Neural cell (in vitro differentiated cells): ENCODE results near the gene GAGE12F.
"Not testable (repeated sequence)": the region's sequence is repeated elsewhere in the genome, so short reads cannot be mapped to it uniquely, and the experiment has no call there.

Experiments used
- EP300 ChIP-seq: fragments of 450-650 bp; conservative IDR thresholded peaks from 2 replicates; pipeline ENCODE4 v1.6.1; 2014; ENCODE audit warnings: antibody characterized with exemption, mild to moderate bottlenecking, moderate library complexity; ENCODE audit not compliant: poor library complexity, severe bottlenecking
- EZH2 ChIP-seq: fragments of 200-600, 300-800 bp; shearing (Covaris generic), sonication (generic); IDR thresholded peaks from 2 replicates; pipeline ENCODE4 v1.6.1; 2014; ENCODE audit warnings: antibody characterized with exemption, low read length, borderline replicate concordance, mild to moderate bottlenecking; ENCODE audit not compliant: insufficient read depth, poor library complexity, severe bottlenecking
- MXI1 ChIP-seq: fragments of 450-650 bp; conservative IDR thresholded peaks from 2 replicates; pipeline ENCODE4 v1.6.1; 2014; ENCODE audit warnings: antibody characterized with exemption, mild to moderate bottlenecking; ENCODE audit not compliant: poor library complexity, severe bottlenecking
- POLR2AphosphoS5 ChIP-seq: IDR thresholded peaks from 2 replicates; pipeline ENCODE4 v1.6.1; 2012
- RAD21 ChIP-seq: fragments of 450-650 bp; conservative IDR thresholded peaks from 2 replicates; pipeline ENCODE4 v1.6.1; 2014; ENCODE audit warnings: antibody characterized with exemption, mild to moderate bottlenecking, moderate library complexity
- TAF1 ChIP-seq: IDR thresholded peaks from 2 replicates; pipeline ENCODE4 v1.6.1; 2012; ENCODE audit warnings: low read depth
- TF ChIP-seq, protein P1 (sequence below): fragments of 450-650 bp; IDR thresholded peaks from 2 replicates; pipeline ENCODE4 v1.5.1; 2014; ENCODE audit warnings: antibody characterized with exemption, mild to moderate bottlenecking, moderate library complexity; ENCODE audit not compliant: poor library complexity, severe bottlenecking

DNA sequence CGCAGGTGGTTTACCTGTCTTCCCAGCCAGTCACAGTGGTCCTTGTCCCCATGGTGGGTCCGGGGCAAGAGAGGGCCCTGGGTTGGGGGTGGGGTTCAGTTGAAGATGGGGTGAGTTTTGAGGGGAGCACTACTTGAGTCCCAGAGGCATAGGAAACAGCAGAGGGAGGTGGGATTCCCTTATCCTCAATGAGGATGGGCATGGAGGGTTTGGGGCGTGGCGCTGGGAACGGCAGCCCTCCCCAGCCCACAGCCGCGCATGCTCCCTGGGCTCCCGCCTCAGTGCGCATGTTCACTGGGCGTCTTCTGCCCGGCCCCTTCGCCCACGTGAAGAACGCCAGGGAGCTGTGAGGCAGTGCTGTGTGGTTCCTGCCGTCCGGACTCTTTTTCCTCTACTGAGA is 28.8 kb upstream of the GAGE12F start, which contains the start of gene GAGE12C:
- TF ChIP-seq, protein P1, sequence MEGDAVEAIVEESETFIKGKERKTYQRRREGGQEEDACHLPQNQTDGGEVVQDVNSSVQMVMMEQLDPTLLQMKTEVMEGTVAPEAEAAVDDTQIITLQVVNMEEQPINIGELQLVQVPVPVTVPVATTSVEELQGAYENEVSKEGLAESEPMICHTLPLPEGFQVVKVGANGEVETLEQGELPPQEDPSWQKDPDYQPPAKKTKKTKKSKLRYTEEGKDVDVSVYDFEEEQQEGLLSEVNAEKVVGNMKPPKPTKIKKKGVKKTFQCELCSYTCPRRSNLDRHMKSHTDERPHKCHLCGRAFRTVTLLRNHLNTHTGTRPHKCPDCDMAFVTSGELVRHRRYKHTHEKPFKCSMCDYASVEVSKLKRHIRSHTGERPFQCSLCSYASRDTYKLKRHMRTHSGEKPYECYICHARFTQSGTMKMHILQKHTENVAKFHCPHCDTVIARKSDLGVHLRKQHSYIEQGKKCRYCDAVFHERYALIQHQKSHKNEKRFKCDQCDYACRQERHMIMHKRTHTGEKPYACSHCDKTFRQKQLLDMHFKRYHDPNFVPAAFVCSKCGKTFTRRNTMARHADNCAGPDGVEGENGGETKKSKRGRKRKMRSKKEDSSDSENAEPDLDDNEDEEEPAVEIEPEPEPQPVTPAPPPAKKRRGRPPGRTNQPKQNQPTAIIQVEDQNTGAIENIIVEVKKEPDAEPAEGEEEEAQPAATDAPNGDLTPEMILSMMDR, result not testable (repeated sequence)
- not testable (repeated sequence) for TF ChIP-seq RAD21, EZH2, POLR2AphosphoS5, MXI1, EP300, TAF1
